ENCODE measurements around the gene COL9A2. TPM values are rescaled to one million over a fixed set of nuclear protein-coding genes. Genes with fewer than 3 reads are reported as not detected.

COL9A2 gene
- total and polyA plus RNA-seq, 2 donors (not counting 3 experiments of a cell fraction or from before 2014, with no cell fraction given), result 0.64 to 0.69 TPM

- TF ChIP-seq GATA2 (IDR thresholded peaks at IDR 0.05; ENCODE audit: insufficient read depth, insufficient read length, low read depth, low read length) (no peak), EZH2 (IDR thresholded peaks at IDR 0.05; ENCODE audit: borderline replicate concordance, low read depth, low read length, severe bottlenecking) (no peak), FOS (IDR thresholded peaks at IDR 0.05; ENCODE audit: borderline replicate concordance, insufficient read depth, low read length) (no peak), MYC (IDR thresholded peaks at IDR 0.05; ENCODE audit: low read depth, low read length) (no peak), CTCF (IDR thresholded peaks at IDR 0.05; ENCODE audit: extremely low read depth in 1 of 2, insufficient read depth in 1 of 2, low read depth in 1 of 2, low read length in 2 of 2) (no peak), POLR2A (IDR thresholded peaks at IDR 0.05; ENCODE audit: low read depth, low read length) (no peak), POLR2AphosphoS5 (IDR thresholded peaks at IDR 0.05; ENCODE audit: insufficient read depth, low read depth, low read length) (no peak), MAX (IDR thresholded peaks at IDR 0.05; ENCODE audit: insufficient read depth, insufficient read length) (no peak), JUN (IDR thresholded peaks at IDR 0.05; ENCODE audit: borderline replicate concordance, insufficient read depth, insufficient read length, low read depth) (no peak)
- Histone ChIP-seq H3K27me3 (ENCODE audit: control insufficient read depth in 2 of 2, insufficient read depth in 2 of 2, low read length in 2 of 2) (peaks cover 0 to under 1% of the 10 kb centered on the region in 2 experiments), H3K4me2 (ENCODE audit: insufficient read depth, low read length) (no peak overlapping the region), H3K79me2 (ENCODE audit: control insufficient read depth, insufficient read depth, low read length) (no peaks in the 10 kb centered on the region), H2AFZ (ENCODE audit: low read depth, low read length) (no peak overlapping the region), H3K9me3 (replicated peaks; ENCODE audit: control insufficient read depth, insufficient read depth, low read length) (no peaks in the 10 kb centered on the region), H3K27ac (ENCODE audit: insufficient read depth, low read depth, low read length) (no peak overlapping the region), H4K20me1 (replicated peaks; ENCODE audit: control insufficient read depth, extremely low read depth, insufficient read depth, low read length) (no peaks in the 10 kb centered on the region), H3K9ac (replicated peaks; ENCODE audit: extremely low read depth, insufficient read depth, low read length) (no peak overlapping the region), H3K4me3 (replicated peaks in 1 of 3; ENCODE audit: insufficient read depth in 1 of 3, low read depth in 1 of 3, low read length in 3 of 3) (no peak overlapping the region), H3K36me3 (ENCODE audit: control insufficient read depth in 2 of 2, extremely low read depth in 1 of 2, insufficient read depth in 2 of 2, low read length in 2 of 2) (no peaks in the 10 kb centered on the region), H3K9me1 (replicated peaks; ENCODE audit: control insufficient read depth, extremely low read depth, insufficient read depth, low read length) (no peaks in the 10 kb centered on the region), H3K4me1 (ENCODE audit: control insufficient read depth, extremely low read depth, insufficient read depth, low read length) (no peaks in the 10 kb centered on the region)
- dilution Hi-C loops (cut with MboI; ENCODE audit: extremely low pct_ligation_motif_present, low sequenced_read_pairs), result no loop called here
- no peak for DNase-seq (ENCODE audit: low read depth, low spot score)
- POLR2A ChIA-PET, result no interaction called here
- no peak for FAIRE-seq
- intact Hi-C loops (cut with micrococcal nuclease), result no loop called here
- BruUV-seq (replicated peaks), result no TSS peak
- CTCF ChIA-PET, result no interaction called here
Measured at GRCh38 chr1:40308036-40308727, 8.9 kb downstream of the COL9A2 start.
